HepG2 (cell line): ENCODE results near the gene GALR2. TPM values are rescaled to one million over a fixed set of nuclear protein-coding genes. Genes with fewer than 3 reads are reported as not detected.

ENCODE experiments used
- ARID3A ChIP-seq: IDR thresholded peaks from 2 replicates; pipeline ENCODE4 v1.6.1; 2012; ENCODE audit warnings: low read depth, low read length, improper control_type of control experiment
- ATF1 ChIP-seq: IDR thresholded peaks from 2 replicates; pipeline ENCODE4 v1.6.1; 2016; ENCODE audit warnings: mild to moderate bottlenecking, control low read depth
- FOXO4 ChIP-seq: sonication (generic); formaldehyde crosslinking; conservative IDR thresholded peaks from 2 replicates; pipeline ENCODE4 v1.8.1; 2023; ENCODE audit warnings: missing genetic modification reagents
- MED8 ChIP-seq: sonication (generic); formaldehyde crosslinking; IDR thresholded peaks from 2 replicates; pipeline ENCODE4 v1.8.1; 2023; ENCODE audit warnings: mild to moderate bottlenecking, missing genetic modification reagents; ENCODE audit not compliant: insufficient replicate concordance
- MNT ChIP-seq: fragments of 450-650 bp; IDR thresholded peaks from 2 replicates; pipeline ENCODE4 v1.6.1; 2016
- NBN ChIP-seq: fragments of 450-650 bp; conservative IDR thresholded peaks from 2 replicates; pipeline ENCODE4 v1.6.1; 2017
- NR0B2 ChIP-seq: sonication (generic); formaldehyde crosslinking; IDR thresholded peaks from 2 replicates; pipeline ENCODE4 v1.4.0; 2020; ENCODE audit warnings: mild to moderate bottlenecking, missing genetic modification reagents
- PPARG ChIP-seq: conservative IDR thresholded peaks from 2 replicates; pipeline ENCODE4 v1.6.1; 2016; ENCODE audit warnings: missing biosample characterization, missing genetic modification reagents
- SAFB2 ChIP-seq: sonication (generic); formaldehyde crosslinking; IDR thresholded peaks from 2 replicates; pipeline ENCODE4 v1.5.1; 2020; ENCODE audit warnings: missing genetic modification reagents, low read depth, mild to moderate bottlenecking, borderline replicate concordance
- SCMH1 ChIP-seq: sonication (generic); formaldehyde crosslinking; IDR thresholded peaks from 2 replicates; pipeline ENCODE4 v1.9.0; 2021; ENCODE audit warnings: missing genetic modification reagents, mild to moderate bottlenecking, borderline replicate concordance
- SETDB1 ChIP-seq: sonication (generic); formaldehyde crosslinking; IDR thresholded peaks from 2 replicates; pipeline ENCODE4 v1.5.1; 2020; ENCODE audit warnings: missing genetic modification reagents, mild to moderate bottlenecking, borderline replicate concordance
- SMAD3 ChIP-seq: sonication (generic); formaldehyde crosslinking; IDR thresholded peaks from 2 replicates; pipeline ENCODE4 v1.4.0; 2020; ENCODE audit warnings: missing genetic modification reagents
- SMC3 ChIP-seq: IDR thresholded peaks from 2 replicates; pipeline ENCODE4 v1.6.1; 2011; ENCODE audit warnings: low read length, improper control_type of control experiment
- SP1 ChIP-seq, 2 experiments: fragments of 450-650 bp in 1 of 2; sonication (generic) in 1 of 2; formaldehyde crosslinking in 1 of 2; IDR thresholded peaks; 2 replicates each; pipeline versions ENCODE4 v1.4.0 to v1.6.1; 2016 to 2020; ENCODE audit warnings: missing genetic modification reagents in 1 of 2
- TCF12 ChIP-seq, 2 experiments: fragments of 450-650 bp in 1 of 2; sonication (generic) in 1 of 2; formaldehyde crosslinking in 1 of 2; IDR thresholded peaks; 2 replicates each; pipeline versions ENCODE4 v1.6.1 to v1.8.0; 2017 to 2022; ENCODE audit warnings: antibody characterized with exemption in 1 of 2, mild to moderate bottlenecking in 1 of 2, missing genetic modification reagents in 1 of 2, moderate library complexity in 1 of 2
- TFAP4 ChIP-seq: sonication (generic); IDR thresholded peaks from 2 replicates; pipeline ENCODE4 v1.6.1; 2016; ENCODE audit warnings: low read depth, borderline replicate concordance
- ZBTB21 ChIP-seq: sonication (generic); formaldehyde crosslinking; IDR thresholded peaks from 2 replicates; pipeline ENCODE4 v1.4.0; 2020; ENCODE audit warnings: missing genetic modification reagents
- ZNF138 ChIP-seq: sonication (generic); formaldehyde crosslinking; IDR thresholded peaks from 2 replicates; pipeline ENCODE4 v1.5.0; 2020; ENCODE audit warnings: mild to moderate bottlenecking, low read depth, missing genetic modification reagents
- ZNF256 ChIP-seq: sonication (generic); formaldehyde crosslinking; conservative IDR thresholded peaks from 2 replicates; pipeline ENCODE4 v1.4.0; 2020; ENCODE audit warnings: missing genetic modification reagents
- ZNF354B ChIP-seq: sonication (generic); formaldehyde crosslinking; IDR thresholded peaks from 2 replicates; pipeline ENCODE4 v1.8.0; 2022; ENCODE audit warnings: mild to moderate bottlenecking, missing genetic modification reagents
- ZNF761 ChIP-seq: sonication (generic); formaldehyde crosslinking; conservative IDR thresholded peaks from 2 replicates; pipeline ENCODE4 v1.4.0; 2020; ENCODE audit warnings: mild to moderate bottlenecking, missing genetic modification reagents
- ZNF775 ChIP-seq: sonication (generic); formaldehyde crosslinking; IDR thresholded peaks from 2 replicates; pipeline ENCODE4 v1.4.0; 2020; ENCODE audit warnings: missing genetic modification reagents, mild to moderate bottlenecking, moderate library complexity, borderline replicate concordance
- ZNF777 ChIP-seq: sonication (generic); formaldehyde crosslinking; IDR thresholded peaks from 2 replicates; pipeline ENCODE4 v1.4.0; 2020; ENCODE audit warnings: missing genetic modification reagents
- ZSCAN22 ChIP-seq: sonication (generic); formaldehyde crosslinking; IDR thresholded peaks from 2 replicates; pipeline ENCODE4 v1.4.0; 2020; ENCODE audit warnings: mild to moderate bottlenecking, missing genetic modification reagents
- polyA plus RNA-seq, 8 experiments: library from polyadenylated mRNA; depleted of rRNA in 3 of 8; stranded (reverse) in 7 of 8; unstranded in 1 of 8; fragments of >200 nt; fragmentation: Illumina TruSeq in 4 of 8; extraction: Trizol in 4 of 8; gene quantifications; 2 replicates each; pipeline versions ENCODE4 v1.2.1 to v1.2.3, GENCODE V29; 2011 to 2016; ENCODE audit warnings: low read depth in 4 of 8, missing spikeins in 1 of 8, mixed read lengths in 1 of 8; ENCODE audit not compliant: insufficient read depth in 1 of 8
- total RNA-seq, 5 experiments: library from RNA; depleted of rRNA; stranded (reverse); fragments of >200 nt; fragmentation: Illumina TruSeq; extraction: Trizol; gene quantifications; 2 replicates each; pipeline ENCODE4 v1.2.3, GENCODE V29; 2016; ENCODE audit warnings: low read depth in 1 of 5

Gene GALR2
- total and polyA plus RNA-seq, 2 of the 13 experiments (the other 11 are each of a cell fraction or from before 2014, with no cell fraction given), result 0.48 to 0.58 TPM

- TF ChIP-seq FOXO4 (CRISPR knock-in tag) (no peak), SETDB1 (CRISPR knock-in tag) (no peak), TCF12 (IDR thresholded peaks at IDR 0.05) (no peak), TCF12 (CRISPR knock-in tag; IDR thresholded peaks at IDR 0.05) (0 out of 2 replicates have a peak, but pooled peaks have one; percentile 23), SP1 (IDR thresholded peaks at IDR 0.05) (no peak), SP1 (CRISPR knock-in tag; IDR thresholded peaks at IDR 0.05) (peak; percentile 90), SMAD3 (CRISPR knock-in tag) (0 out of 2 replicates have a peak, but pooled peaks have one; percentile 18), ZBTB21 (CRISPR knock-in tag) (no peak), ZNF138 (CRISPR knock-in tag) (no peak; the same call in 1 of the 2 replicates), ATF1 (CRISPR knock-in tag) (no peak), NR0B2 (CRISPR knock-in tag) (peak; percentile 65; the same call in 1 of the 2 replicates), ZNF354B (CRISPR knock-in tag) (no peak), TFAP4 (peak; percentile 44; the same call in 1 of the 2 replicates), SMC3 (no peak), NBN (no peak), SAFB2 (CRISPR knock-in tag) (peak; percentile 97), ZNF761 (CRISPR knock-in tag) (peak; percentile 94), ZNF775 (CRISPR knock-in tag) (peak; percentile 14; the same call in 1 of the 2 replicates), PPARG (peak; percentile 77; the same call in 1 of the 2 replicates), ZSCAN22 (CRISPR knock-in tag) (peak; percentile 56), SCMH1 (CRISPR knock-in tag) (no peak), MED8 (peak; percentile 83), ZNF256 (no peak), ZNF777 (peak; percentile 55; the same call in 1 of the 2 replicates), ARID3A (no peak), MNT (peak; percentile 69)
Observed at GRCh38 chr17:76072148-76072858, 2.3 kb upstream of the GALR2 start, which contains the start of gene SRP68 (continued).
